ENCODE measurements around the gene SLC35E4.

DNA sequence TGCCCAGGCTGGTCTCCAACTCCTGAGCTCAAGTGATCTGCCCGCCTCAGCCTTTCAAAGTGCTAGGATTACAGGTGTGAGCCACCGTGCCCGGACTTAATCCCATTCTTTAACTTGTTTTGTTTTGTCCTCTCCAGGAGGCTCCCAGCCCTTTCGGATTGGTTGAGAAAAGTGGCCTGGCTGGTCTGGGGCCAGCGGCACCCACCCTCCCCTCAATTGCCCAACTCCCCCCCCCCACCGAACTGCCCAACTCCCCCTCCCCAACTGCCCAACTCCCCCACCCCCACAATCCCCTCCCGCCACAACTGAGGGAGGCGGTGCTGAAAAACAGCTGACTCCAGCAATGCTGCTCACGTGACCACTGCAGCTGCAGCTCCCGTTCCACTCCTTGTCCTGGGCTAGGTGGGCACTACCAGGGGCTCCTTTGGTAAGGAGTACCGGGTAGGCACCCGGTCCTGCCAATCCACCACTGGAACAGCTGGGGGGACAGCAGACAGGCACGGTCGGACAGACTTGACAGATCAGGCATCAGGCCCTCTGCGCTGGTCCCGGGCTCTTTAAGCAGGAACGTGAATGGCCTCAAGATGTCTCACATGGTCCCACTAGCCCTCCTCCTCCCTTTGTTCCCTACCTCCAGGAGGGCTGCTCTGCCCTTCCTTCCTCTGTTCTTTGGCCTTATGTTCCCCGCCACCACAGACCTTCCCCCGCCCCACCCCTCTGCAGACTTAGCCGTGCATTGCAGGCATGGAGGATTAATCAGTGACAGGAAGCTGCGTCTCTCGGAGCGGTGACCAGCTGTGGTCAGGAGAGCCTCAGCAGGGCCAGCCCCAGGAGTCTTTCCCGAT lies 28.9 kb upstream of the SLC35E4 start, which contains the start of gene TCN2:
- TF ChIP-seq, protein P1, sequence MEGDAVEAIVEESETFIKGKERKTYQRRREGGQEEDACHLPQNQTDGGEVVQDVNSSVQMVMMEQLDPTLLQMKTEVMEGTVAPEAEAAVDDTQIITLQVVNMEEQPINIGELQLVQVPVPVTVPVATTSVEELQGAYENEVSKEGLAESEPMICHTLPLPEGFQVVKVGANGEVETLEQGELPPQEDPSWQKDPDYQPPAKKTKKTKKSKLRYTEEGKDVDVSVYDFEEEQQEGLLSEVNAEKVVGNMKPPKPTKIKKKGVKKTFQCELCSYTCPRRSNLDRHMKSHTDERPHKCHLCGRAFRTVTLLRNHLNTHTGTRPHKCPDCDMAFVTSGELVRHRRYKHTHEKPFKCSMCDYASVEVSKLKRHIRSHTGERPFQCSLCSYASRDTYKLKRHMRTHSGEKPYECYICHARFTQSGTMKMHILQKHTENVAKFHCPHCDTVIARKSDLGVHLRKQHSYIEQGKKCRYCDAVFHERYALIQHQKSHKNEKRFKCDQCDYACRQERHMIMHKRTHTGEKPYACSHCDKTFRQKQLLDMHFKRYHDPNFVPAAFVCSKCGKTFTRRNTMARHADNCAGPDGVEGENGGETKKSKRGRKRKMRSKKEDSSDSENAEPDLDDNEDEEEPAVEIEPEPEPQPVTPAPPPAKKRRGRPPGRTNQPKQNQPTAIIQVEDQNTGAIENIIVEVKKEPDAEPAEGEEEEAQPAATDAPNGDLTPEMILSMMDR (IDR thresholded peaks at IDR 0.05; ENCODE audit: low read depth, low read length) = no peak
- TF ChIP-seq EZH2phosphoT487 (IDR thresholded peaks at IDR 0.05; ENCODE audit: low read depth) = no peak
